Fibroblast of lung (primary cell): ENCODE results near the gene GRID1.

ENCODE experiments used
- EZH2 ChIP-seq: IDR thresholded peaks from 2 replicates; pipeline ENCODE4 v1.5.1; 2012; ENCODE audit warnings: low read length, control low read depth, mild to moderate bottlenecking; ENCODE audit errors: missing control alignments
- TF ChIP-seq, protein P1 (sequence below), 2 donors: IDR thresholded peaks in 1 of 2; conservative IDR thresholded peaks in 1 of 2; 1 replicate in 1 of 2; 2 replicates in 1 of 2; pipeline ENCODE4 v1.5.1; 2011 to 2012; ENCODE audit warnings: low read length in 2 of 2, control low read depth in 1 of 2, inconsistent platforms in 1 of 2, low read depth in 1 of 2, mild to moderate bottlenecking in 1 of 2

DNA sequence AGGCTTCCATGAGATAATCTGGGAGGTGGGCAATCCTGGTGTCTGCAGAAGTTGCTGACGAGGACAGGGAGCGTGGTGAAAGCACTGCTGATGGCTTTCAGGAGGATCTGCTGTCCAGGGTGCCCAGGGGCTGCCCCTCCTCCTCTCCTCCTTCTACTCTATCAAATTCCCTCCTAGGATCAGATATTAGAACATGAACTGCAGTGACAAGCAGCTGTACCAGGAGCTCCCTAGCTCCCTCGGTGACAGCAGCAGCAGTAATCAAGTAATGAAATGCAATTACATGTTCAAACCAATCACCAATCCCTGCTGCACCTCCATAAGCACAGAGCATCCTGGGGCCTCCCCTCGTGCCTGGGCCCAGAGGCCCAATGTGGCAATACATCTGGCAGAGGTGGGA lies 46.9 kb downstream of the GRID1 start:
- TF ChIP-seq, protein P1, sequence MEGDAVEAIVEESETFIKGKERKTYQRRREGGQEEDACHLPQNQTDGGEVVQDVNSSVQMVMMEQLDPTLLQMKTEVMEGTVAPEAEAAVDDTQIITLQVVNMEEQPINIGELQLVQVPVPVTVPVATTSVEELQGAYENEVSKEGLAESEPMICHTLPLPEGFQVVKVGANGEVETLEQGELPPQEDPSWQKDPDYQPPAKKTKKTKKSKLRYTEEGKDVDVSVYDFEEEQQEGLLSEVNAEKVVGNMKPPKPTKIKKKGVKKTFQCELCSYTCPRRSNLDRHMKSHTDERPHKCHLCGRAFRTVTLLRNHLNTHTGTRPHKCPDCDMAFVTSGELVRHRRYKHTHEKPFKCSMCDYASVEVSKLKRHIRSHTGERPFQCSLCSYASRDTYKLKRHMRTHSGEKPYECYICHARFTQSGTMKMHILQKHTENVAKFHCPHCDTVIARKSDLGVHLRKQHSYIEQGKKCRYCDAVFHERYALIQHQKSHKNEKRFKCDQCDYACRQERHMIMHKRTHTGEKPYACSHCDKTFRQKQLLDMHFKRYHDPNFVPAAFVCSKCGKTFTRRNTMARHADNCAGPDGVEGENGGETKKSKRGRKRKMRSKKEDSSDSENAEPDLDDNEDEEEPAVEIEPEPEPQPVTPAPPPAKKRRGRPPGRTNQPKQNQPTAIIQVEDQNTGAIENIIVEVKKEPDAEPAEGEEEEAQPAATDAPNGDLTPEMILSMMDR (conservative IDR thresholded peaks at IDR 0.05 in 1 of 2, IDR thresholded peaks at IDR 0.05 in 1 of 2; ENCODE audit: low read depth in 1 of 2, low read length in 2 of 2) = no peak
- TF ChIP-seq EZH2 = no peak
